HFF-Myc (cell line): Measurements from ENCODE around the gene COPZ1.
"Not testable (repeated sequence)": the region's sequence is repeated elsewhere in the genome, so short reads cannot be mapped to it uniquely, and the experiment has no call there.

ENCODE experiments used
- DNase-seq: peaks from one replicate; pipeline ENCODE4 v3.0.0-alpha.2; 2011; ENCODE audit warnings: low read depth; ENCODE audit errors: extremely low read depth
- H3K4me3 ChIP-seq: replicated peaks from 2 replicates; pipeline ENCODE4 v1.5.1; 2011; ENCODE audit warnings: low read depth, mild to moderate bottlenecking, control low read depth, low read length
- TF ChIP-seq, protein P1 (sequence below): IDR thresholded peaks from 2 replicates; pipeline ENCODE4 v1.5.1; 2012; ENCODE audit warnings: mild to moderate bottlenecking, low read depth, low read length, control low read depth; ENCODE audit errors: missing control alignments

Gene COPZ1

GRCh38 chr12:54324617-54325441, at the start of gene COPZ1:
COPZ1 (plus strand) TSS chr12:54325131; CDS start chr12:54325164, 33 bp downstream.
- TF ChIP-seq, protein P1, sequence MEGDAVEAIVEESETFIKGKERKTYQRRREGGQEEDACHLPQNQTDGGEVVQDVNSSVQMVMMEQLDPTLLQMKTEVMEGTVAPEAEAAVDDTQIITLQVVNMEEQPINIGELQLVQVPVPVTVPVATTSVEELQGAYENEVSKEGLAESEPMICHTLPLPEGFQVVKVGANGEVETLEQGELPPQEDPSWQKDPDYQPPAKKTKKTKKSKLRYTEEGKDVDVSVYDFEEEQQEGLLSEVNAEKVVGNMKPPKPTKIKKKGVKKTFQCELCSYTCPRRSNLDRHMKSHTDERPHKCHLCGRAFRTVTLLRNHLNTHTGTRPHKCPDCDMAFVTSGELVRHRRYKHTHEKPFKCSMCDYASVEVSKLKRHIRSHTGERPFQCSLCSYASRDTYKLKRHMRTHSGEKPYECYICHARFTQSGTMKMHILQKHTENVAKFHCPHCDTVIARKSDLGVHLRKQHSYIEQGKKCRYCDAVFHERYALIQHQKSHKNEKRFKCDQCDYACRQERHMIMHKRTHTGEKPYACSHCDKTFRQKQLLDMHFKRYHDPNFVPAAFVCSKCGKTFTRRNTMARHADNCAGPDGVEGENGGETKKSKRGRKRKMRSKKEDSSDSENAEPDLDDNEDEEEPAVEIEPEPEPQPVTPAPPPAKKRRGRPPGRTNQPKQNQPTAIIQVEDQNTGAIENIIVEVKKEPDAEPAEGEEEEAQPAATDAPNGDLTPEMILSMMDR: peak; percentile 75
- DNase-seq: peak; percentile 100
- peak within 1 kb of the TSS; percentile 94 for H3K4me3 ChIP-seq

GRCh38 chr12:54276368-54276767, 48.6 kb upstream of the COPZ1 start:
- no peak overlapping the region for H3K4me3 ChIP-seq
- no peak for DNase-seq
- TF ChIP-seq, protein P1: no peak

- TF ChIP-seq, protein P1: no peak
- no peak for DNase-seq
Measured at GRCh38 chr12:54277823-54278276, 47.1 kb upstream of the COPZ1 start.

GRCh38 chr12:54279227-54279631, 45.7 kb upstream of the COPZ1 start:
- DNase-seq: no peak
- H3K4me3 ChIP-seq: peak overlapping the region; percentile 85
- TF ChIP-seq, protein P1: no peak

More at GRCh38 chr12:54277823-54278276, 47.1 kb upstream of the COPZ1 start:
- peak overlapping the region; percentile 85 for H3K4me3 ChIP-seq

DNA sequence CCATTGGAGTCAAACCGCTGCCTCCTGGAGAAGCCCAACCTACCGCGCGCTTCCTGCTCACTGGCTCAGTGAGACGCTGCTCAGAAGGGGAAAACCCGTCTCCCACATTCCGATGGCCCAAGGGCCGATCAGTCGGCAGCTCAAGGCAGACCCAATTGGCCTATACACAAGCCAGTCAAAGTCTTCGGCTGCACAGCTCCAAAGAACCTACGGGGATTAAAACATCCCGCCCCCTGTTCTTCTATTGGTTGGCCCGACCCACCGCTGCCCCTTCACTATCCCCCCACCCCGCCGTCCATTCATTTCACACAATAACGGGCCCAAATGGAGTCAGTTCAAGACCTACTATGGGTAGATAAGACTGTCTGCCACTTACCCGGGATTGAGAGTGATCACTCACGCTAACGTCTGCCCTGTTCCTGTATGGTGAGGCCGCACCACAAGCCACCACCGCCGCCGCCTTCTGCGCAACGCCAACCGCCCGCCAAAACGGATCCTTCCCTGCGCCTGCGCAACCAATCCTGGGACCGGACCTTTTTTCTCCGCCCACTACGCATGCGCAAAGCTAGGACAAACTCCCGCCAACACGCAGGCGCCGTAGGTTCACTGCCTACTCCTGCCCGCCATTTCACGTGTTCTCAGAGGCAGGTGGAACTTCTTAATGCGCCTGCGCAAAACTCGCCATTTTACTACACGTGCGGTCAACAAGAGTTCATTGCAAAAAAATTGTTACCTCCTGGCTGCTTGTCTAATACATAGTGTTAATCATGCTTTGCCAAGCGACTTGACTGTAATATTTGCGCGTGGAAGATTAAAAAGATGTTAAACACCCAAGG, 45.1 kb upstream of the COPZ1 start, which contains the start of gene CBX5:
CBX5 (minus strand) TSS at position 491 of the 836 bp plus-strand sequence. CDS start 22,472 bp downstream, outside the sequence.
- peak within 1 kb of the TSS; percentile 85 for H3K4me3 ChIP-seq
- TF ChIP-seq, protein P1: no peak
- peak; percentile 99 for DNase-seq

DNA sequence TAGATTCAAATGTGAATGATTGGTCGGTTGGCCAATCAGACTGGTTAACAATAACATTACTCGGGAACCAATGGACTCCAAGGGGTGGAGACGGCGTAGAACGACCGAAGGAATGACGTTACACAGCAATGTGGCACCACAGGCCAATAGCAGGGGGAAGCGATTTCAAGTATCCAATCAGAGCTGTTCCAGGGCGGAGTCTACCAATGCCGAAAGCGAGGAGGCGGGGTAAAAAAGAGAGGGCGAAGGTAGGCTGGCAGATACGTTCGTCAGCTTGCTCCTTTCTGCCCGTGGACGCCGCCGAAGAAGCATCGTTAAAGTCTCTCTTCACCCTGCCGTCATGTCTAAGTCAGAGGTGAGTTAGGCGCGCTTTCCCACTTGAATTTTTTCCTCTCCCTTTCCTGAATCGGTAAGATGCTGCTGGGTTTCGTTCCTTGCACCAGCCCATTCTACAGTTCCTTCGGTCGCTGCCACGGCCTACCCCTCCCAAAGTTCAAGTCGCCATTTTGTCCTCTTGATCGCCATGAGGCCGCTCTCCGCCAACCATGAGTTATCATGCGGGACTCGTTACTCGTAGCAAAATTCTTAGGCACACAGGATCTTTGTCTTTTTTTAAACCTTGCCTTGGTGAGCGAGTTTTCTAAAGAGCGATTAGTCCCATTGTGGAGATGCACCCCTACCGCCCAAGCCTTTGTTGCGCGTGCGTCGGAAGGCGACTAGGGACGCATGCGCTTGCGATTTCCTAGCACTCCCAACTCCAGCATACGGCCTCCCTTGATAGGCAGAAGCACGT, 44.3 kb upstream of the COPZ1 start, which contains the start of gene HNRNPA1:
HNRNPA1 (plus strand) TSS at position 259 of the 793 bp plus-strand sequence; CDS start at position 341, 82 bp downstream.
- peak; percentile 100 for DNase-seq
- TF ChIP-seq, protein P1: no peak
- peak within 1 kb of the TSS; percentile 85 for H3K4me3 ChIP-seq

DNA sequence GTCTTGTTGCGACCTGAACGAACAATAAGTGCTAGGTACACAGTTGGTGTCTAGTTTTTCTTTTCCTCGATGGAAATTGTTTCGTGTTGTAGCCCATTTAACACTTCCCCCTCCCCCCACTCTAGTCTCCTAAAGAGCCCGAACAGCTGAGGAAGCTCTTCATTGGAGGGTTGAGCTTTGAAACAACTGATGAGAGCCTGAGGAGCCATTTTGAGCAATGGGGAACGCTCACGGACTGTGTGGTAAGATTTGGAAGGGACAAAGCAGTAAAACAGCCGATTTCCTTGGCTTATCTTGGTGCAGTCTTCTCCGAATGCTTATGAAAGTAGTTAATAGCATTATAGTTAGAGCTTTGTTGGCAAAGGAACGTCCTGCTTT, 43.7 kb upstream of the COPZ1 start:
- H3K4me3 ChIP-seq: peak overlapping the region; percentile 85
- not testable (repeated sequence) for DNase-seq

- peak overlapping the region; percentile 85 for H3K4me3 ChIP-seq
- not testable (repeated sequence) for DNase-seq
Measured at GRCh38 chr12:54281694-54282093, 43.2 kb upstream of the COPZ1 start.
